IPS-11a (cell line): ENCODE data around the gene ATR.
A peak's percentile ranks its signal among the peaks of the same experiment; 100 is the strongest.
"Not testable (repeated sequence)": the region's sequence is repeated elsewhere in the genome, so short reads cannot be mapped to it uniquely, and the experiment has no call there.

Experiments
- H3K4me3 ChIP-seq: one replicate; pipeline ENCODE4 v1.5.1; 2013; ENCODE audit warnings: low read depth, low read length, control low read depth

The ATR gene

DNA sequence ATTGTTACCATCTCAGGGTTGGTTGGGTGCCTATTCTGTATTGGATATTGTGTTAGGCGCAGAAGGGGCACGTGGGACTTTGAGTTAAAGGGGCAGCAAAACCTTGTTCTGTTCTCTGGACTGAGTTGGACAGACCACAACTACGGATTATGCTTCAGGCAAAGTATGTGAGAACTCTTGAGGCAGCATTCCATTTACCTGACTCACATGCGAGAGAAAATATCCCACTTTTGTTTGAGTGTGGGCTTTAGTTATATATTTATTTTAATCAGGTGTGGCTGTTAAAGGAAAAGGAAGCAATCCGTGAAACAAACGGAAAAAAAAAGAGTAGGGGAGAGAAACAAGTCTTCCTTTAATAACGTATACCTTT, 17.0 kb upstream of the ATR start:
- peak overlapping the region; percentile 87 for H3K4me3 ChIP-seq

DNA sequence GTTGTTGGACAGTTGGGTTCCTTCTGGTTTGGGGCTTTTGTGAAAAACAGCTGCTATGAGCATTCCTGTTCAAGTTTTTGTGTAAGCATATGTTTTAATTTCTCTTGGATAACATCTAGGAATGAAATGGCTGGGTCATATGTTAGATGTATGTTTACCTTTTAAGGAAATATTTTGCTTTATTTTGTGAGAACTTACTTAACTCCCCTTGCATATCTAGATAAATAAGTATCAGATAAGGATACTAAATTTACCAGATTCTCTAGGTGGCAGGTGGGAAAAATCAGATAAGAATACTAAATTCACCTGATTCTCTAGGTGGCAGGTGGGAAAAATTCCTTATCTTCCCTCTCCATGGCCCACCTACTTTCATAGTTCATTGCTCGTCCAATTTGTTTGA, 16.6 kb upstream of the ATR start:
- no peak overlapping the region for H3K4me3 ChIP-seq

DNA sequence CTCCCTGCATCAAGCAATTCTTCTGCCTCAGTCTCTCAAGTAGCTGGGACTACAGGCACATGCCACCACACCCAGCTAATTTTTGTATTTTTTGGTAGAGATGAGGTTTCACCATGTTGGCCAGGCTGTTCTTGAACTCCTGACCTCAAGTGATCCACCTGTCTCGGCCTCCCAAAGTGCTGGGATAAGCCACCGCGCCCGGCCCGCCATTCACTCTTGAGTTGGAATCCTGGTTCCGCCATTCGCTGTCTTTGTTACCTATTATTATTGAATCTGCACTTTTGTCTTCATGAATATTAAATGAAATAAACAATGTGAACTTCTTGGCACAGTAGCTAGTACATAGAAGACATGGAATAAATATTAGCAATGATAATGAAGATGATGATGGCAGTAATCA, 13.7 kb upstream of the ATR start:
- not testable (repeated sequence) for H3K4me3 ChIP-seq

DNA sequence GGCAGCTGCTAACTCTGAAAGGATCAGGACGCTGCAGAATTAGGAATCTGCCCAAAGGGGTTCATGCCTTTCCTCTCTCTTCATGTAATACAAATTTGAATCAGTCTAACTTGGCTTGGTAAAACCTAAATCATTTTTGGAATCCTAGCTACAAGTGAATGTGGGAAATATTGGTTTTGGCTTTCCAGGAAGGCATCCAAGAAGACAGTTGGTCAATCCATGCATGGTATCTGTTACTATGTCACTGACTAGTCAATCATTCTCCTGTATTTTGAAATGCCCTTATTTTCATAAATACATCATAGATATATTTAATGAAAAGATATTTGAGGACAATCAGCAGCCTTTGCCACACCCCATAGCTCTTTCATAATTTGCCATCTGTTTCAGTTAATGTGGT, 10.2 kb upstream of the ATR start:
- no peak overlapping the region for H3K4me3 ChIP-seq

DNA sequence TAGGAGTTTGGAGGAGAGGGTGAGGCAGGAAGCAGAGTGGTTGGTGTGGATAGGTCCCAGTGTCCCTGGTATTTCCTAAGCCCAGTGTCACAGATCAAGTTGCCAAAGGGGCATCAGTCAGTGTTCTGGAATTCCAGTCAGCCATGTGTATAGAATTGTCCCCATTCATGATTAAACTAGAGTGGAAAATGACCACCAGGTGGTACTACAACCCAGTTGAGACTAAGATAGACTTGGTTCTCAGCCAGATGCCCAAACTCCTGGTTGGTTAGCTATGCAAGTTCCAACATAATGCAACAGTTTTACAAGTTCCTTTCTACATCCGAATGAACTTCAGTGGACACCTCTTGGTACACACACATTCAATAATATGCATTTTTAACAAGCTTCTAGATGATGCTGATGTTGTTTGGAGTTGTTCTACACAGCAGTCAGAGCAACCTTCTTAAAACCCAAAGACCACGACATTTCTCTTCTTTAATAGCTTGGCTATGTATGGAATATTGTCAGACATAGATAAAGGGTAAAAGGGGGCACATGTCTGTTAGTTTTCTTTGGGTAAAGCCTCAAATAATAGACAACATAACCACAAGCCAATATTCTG, 8.4 kb upstream of the ATR start:
- H3K4me3 ChIP-seq: no peak overlapping the region

DNA sequence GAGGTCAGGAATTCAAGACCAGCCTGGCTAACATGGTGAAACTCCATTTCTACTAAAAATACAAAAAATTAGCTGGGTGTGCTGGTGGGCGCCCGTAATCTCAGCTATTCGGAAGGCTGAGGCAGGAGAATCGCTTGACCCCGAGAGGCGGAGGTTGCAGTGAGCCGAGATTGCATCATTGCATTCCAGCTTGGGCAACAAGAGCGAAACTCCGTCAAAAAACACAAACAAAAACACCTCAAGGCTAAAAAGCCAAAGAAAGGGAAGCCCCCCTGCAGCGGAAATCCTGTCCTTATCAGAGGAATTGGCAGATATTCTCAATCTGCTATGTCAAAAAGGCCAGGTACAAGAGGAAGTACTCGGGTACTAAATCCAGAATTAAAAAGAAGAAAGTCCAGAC, 2.5 kb upstream of the ATR start:
- not testable (repeated sequence) for H3K4me3 ChIP-seq

DNA sequence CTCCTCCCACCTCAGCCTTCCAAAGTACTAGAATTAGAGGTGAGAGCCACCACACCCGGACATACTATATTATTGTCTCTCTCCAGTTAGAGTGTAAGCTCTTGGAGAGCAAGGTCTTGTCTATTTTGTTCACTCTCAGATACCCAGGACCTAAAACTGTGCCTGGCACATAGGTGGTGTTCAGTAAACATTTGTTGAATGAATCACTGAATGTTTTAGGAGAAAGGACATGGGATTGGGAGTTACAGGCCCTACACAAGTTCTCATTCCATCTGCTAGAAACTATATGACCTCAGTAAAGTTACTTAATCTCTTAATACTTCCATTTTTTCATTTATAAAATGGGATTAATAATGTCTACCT, 1.5 kb upstream of the ATR start:
- no peak overlapping the region for H3K4me3 ChIP-seq

DNA sequence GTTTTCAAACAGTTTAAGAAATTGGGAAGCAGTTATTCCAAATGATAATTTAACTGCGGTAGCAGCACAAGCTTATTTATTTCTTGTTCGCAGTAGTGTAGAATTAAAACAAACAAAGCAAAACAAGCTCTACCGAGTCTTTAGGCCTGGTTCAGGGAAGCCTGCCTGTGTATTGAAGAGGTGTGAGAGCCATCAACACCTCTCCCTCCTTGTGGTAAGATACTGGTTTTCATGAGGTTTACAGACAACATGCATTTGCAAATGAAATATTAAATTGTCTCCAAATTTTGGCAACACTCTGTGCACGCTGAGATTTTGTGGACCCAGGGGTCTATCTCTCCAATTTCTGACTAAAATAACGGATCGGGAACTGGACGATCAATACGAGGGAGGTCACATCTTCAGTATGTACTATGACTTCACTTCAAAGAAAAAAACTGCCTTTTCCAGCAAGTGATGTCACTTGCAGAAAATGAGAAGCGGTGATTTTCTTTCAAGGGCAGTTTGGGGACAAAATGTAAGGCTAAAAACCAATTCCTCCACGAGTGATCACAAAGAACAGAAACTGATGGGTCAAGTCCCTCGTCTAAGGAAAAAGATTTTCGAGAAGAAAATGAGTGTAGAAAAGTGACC, 721 bp downstream of the ATR start:
- H3K4me3 ChIP-seq: peak overlapping the region; percentile 94

DNA sequence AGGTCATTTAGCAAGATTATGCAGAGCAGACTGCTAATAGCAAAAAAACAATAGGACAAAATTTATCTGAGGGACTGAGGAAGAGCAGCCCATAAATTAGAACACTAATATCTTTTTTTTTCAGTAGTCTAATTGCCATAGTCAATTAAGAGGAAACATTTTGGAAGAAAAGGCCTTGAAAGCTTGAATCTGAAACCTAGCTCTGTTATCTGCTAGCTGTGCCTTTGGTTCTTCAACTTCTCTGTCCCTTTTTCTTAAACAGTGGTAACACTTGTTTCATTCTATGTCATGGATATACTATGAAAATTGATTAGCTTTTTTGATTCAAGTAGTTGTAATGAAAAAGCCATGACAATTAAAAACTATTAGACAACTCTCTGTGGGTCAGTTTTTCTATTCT, 1.7 kb downstream of the ATR start:
- H3K4me3 ChIP-seq: no peak overlapping the region

DNA sequence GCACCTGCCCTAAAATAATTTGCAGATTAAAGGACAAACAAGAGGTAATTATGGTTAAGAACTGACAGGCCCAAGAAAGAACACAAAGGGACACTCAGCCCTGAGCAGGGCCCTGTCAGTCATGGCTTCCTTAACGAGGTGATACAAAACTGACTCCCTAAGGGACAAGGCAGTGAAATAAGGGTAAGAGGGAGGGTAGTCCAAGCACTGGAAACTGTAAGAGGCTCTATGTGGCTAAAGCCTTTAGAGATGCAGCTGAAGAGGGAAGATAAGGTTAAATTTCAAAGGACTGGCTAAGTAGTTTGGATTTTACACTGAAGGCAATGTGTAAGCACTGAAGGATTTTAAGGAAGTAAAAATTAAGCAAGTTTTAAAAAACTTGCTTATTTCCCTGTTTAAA, 3.9 kb downstream of the ATR start:
- H3K4me3 ChIP-seq: no peak overlapping the region

DNA sequence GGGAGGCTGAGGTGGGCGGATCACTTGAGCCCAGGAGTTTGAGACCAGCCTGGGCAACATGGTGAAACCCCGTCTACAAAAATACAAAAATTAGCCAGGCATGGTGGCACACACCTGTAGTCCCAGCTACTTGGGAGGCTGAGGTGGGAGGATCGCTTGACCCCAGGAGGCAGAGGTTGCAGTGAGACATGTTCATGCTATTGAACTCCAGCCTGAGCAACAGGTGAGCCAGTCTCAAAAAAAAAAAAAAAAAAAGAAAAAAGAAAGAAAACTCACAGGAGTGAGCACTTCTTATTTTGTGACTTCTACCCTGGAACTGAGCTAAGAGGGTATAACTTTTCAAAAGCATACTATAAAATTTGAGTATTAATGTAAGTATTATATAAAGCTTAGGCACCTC, 4.3 kb downstream of the ATR start:
- H3K4me3 ChIP-seq: not testable (repeated sequence)

DNA sequence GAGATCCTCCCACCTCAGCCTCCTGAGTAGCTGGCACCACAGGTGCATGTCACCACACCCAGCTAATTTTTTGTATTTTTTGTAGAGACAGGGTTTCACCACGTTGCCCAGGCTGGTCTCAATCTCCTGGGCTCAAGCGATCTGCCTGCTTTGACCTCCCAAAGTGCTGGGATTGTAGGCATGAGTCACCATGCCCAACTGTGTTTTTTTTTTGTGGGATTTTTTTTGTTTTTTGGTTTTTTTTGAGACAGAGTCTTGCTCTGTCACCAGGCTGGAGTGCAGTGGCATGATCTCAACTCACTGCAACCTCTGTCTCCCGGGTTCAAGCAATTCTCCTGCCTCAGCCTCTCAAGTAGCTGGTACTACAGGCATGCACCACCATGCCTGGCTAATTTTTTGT, 9.1 kb downstream of the ATR start:
- H3K4me3 ChIP-seq: not testable (repeated sequence)

DNA sequence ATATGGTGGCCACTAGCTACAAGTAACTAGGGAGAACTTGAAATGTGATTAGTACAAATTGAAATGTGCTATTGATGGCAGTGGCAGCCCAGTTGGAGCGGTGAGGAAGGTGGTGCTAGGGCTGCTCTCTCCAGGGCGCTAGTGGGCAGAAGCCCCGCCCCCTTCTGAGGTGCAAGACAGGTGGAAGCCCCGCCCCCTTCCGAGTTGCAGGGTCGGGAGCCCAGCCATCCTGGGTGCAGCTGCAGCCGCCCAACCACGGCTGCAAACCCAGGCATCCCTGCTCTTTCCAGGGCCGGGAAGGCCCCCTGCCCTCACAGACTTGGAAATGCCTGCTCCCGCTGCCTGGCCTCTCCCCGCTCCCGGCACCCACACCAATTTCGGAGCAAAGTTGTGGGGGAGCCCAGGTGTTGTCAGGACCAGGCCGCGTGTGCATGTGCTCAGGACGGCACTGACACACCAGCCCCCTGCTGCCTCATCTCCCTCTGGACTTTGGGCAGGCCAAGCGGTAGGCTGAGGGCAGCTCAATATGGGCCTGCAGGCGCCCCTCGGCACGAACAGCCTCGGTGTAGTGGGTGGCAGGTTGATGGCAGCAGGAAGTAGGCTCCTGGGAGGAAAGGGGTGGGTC, 10.0 kb downstream of the ATR start:
- no peak overlapping the region for H3K4me3 ChIP-seq

DNA sequence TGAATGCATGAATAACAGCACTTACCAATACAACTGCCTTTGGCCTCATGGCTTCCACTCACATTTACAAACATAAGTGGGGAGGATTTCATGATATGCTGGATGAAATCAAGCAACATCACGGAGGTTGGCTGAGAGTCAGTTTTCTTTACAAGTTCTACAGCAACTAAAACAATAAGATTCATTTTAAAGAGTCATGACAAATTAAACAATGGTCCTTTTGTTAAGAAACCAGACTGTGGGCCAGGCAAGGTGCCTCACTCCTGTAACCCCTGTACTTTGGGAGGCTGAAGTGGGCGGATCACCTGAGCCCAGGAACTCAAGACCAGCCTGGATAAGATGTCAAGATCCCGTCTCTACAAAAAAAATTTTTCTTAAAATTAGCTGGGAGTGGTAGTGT, 12.4 kb downstream of the ATR start:
- no peak overlapping the region for H3K4me3 ChIP-seq

DNA sequence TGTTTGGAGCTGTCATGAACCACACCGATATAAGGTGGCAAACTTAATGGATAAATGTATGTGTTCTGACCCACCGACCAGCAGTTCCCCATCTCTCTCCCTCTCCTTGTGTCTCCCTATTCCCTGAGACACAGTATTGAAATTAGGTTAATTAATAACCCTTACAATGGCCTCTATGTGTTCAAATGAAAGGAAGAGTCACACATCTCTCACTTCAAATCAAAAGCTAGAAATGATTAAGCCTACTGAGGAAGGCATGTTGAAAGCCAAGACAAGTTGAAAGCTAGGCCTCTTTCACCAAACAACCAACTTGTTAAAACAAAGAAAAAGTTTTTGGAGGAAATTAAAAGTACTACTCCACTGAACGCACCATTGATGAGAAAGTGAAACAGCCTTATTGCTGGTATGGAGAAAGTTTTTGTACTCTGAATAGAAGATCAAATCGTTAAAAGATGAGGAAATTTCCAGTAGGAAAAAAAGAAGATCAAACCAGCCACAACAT, 15.0 kb downstream of the ATR start:
- no peak overlapping the region for H3K4me3 ChIP-seq

DNA sequence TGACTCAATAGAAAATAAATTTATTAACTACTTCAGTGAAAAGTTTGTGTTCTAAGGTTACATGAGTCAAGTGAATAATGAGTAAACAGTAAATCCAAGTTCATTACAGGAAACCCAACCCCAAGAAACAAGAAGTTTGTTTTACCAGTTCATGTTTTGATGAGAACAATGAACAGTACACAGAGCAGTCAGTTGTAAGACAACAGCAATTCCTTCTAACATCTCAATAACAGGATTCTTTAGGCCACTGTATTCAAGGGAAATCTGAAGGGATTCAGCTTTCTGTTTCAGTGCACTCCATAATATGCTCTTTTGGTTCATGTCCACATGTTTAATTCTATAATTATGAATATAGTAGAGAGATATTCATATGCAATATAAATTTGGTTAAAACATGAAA, 18.4 kb downstream of the ATR start:
- H3K4me3 ChIP-seq: no peak overlapping the region

DNA sequence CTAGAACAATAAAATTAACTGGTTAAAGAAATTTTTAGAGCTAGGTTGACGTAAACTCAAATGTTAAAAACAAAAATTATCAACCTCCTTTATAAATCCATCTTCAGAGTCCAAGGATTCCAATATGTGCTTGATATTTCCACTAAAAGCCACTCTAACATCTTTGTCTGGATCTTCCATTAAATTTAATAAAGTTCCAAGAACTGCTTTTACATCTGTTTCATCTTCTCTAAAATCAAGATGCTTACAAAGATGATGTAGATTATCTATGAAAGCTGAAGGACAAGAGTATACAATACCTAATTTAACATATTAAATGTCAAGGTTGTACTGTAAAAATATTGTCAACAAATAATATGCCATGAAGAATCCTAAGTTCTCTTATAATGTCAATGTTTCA, 24.8 kb downstream of the ATR start:
- H3K4me3 ChIP-seq: no peak overlapping the region

DNA sequence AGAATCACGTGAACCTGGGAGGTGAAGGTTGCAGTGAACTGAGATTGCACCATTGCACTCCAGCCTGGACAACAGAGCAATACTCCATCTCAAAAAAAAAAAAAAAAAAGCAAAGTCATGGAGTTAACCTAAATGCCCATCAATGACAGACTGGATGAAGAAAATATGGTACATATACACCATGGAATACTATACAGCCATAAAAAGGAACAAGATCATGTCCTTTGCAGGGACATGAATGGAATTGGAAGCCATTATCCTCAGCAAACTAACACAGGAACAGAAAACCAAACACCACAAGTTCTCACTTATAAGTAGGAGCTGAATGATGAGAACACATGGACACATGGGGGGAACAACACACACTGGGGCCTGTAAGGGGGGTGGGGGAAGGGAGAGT, 26.0 kb downstream of the ATR start:
- H3K4me3 ChIP-seq: not testable (repeated sequence)

DNA sequence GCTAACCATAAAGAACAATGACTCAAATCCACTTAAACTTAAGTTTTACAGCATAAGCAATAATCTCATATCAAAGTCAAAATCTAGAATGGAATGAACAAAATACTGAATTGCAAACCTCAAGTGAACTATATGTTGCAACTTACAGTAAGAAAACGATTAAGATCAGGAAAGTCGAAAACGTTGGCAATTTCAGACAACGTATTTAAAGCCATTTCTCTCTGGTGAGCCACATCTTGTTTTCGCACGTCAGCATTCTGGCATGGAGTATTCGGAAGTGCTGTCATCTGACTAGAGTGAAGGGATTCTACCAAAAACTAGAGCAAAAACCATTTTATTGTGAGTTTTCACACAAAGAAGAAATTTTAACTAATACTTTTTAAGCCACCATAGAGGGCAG, 28.5 kb downstream of the ATR start:
- H3K4me3 ChIP-seq: no peak overlapping the region

DNA sequence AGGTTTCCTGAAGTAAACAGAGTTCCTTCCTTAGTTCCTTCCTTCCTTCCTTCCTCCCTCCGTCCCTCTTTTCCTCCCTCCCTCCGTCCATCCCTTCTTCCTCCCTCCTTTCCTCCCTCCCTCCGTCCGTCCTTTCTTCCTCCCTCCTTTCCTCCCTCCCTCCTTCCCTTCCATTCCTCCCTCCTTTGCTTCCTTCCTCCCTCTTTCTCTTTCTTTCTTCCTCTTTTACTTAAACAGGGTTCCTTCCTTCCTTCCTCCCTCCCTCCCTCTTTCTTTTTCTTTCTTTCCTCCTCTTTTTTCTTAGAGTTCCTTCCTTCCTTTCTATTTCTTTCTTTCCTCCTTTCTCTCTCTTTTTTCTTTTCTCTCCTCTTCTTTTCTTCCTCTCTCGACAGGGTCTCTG, 35.2 kb downstream of the ATR start:
- no peak overlapping the region for H3K4me3 ChIP-seq

DNA sequence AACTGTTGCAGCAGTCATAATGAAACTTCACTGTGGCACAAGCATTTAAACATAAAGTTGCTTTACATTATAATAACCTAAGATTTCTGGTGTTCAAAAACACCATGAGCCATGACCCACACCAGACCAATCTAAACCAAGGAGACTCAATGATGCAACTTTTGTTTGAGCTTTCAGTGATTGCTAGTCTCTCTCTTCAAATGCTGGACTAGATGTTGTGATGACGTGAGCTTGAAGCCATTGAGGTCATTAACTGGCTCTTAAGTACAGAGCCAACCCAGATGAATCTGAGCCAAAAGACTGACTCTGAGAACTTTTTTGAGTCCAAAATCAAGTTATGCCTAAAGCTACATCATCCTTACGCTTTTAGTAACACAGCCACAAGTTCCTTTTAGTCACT, 36.5 kb downstream of the ATR start:
- H3K4me3 ChIP-seq: no peak overlapping the region

DNA sequence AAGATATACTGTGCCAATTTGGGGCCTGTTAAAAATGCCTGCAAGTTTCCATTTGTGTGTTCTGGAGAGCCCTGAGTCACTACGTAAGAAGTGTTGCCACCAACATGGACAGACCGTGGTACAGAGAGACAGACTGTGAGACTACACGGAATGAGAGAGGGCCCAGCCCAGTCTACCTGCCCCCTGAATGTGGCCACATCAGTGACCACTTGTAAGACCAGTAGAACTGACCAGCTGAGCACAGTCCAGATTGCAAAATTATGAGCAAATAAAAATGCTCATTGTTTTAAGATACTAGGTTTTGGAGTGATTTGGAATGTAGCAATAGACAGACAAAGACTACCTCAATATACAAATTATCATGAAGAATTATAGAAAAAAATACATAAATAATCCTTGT, 42.0 kb downstream of the ATR start:
- no peak overlapping the region for H3K4me3 ChIP-seq

DNA sequence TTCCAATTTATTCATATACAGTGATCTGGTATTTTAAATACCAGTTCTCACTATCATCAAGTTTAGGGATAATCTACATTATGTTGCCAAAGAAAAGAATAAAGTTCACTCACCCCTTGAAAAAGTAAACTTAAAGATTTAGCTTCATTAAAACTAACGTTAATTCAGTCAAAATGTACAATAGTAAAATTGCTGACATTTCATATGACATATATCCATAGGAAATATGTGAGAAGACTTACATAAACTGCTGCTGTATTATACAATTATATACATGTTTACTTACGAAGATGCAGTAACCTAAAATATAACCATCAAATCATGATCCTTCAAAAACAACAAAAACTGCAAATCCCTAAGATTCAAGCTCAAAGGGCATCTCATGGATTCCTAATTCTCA, 44.0 kb downstream of the ATR start:
- no peak overlapping the region for H3K4me3 ChIP-seq
